Epidermal melanocyte (primary cell): ENCODE data around the gene ZBTB46.
"Not testable (repeated sequence)": the region's sequence is repeated elsewhere in the genome, so short reads cannot be mapped to it uniquely, and the experiment has no call there.

Source experiments
- DNase-seq: peaks from one replicate; pipeline ENCODE4 v3.0.0; 2011; ENCODE audit warnings: low spot score; ENCODE audit not compliant: insufficient read length

Gene ZBTB46

GRCh38 chr20:63815615-63816253, 15.3 kb downstream of the ZBTB46 start:
- no peak for DNase-seq

GRCh38 chr20:63814891-63815614, 16.0 kb downstream of the ZBTB46 start:
- no peak for DNase-seq

GRCh38 chr20:63811491-63811875, 19.6 kb downstream of the ZBTB46 start:
- DNase-seq = no peak

- no peak for DNase-seq
Observed at GRCh38 chr20:63810730-63811490, 20.2 kb downstream of the ZBTB46 start.

GRCh38 chr20:63809856-63810255, 21.2 kb downstream of the ZBTB46 start:
- no peak for DNase-seq

GRCh38 chr20:63808964-63809674, 21.9 kb downstream of the ZBTB46 start:
- no peak for DNase-seq

- no peak for DNase-seq
Observed at GRCh38 chr20:63808145-63808724, 22.8 kb downstream of the ZBTB46 start.

GRCh38 chr20:63807654-63808053, 23.4 kb downstream of the ZBTB46 start:
- DNase-seq = no peak

- DNase-seq = no peak
Observed at GRCh38 chr20:63804308-63804636, 26.8 kb downstream of the ZBTB46 start.

- no peak for DNase-seq
Observed at GRCh38 chr20:63802469-63803240, 28.4 kb downstream of the ZBTB46 start.

- not testable (repeated sequence) for DNase-seq
Observed at GRCh38 chr20:63801174-63801573, 29.9 kb downstream of the ZBTB46 start.

GRCh38 chr20:63800411-63800810, 30.7 kb downstream of the ZBTB46 start:
- DNase-seq = not testable (repeated sequence)

GRCh38 chr20:63799127-63799526, 31.9 kb downstream of the ZBTB46 start:
- not testable (repeated sequence) for DNase-seq

GRCh38 chr20:63797175-63797574, 33.9 kb downstream of the ZBTB46 start:
- DNase-seq = not testable (repeated sequence)

GRCh38 chr20:63795178-63795830, 35.8 kb downstream of the ZBTB46 start:
- DNase-seq = no peak

GRCh38 chr20:63794614-63795013, 36.5 kb downstream of the ZBTB46 start:
- no peak for DNase-seq

GRCh38 chr20:63792866-63793265, 38.2 kb downstream of the ZBTB46 start:
- no peak for DNase-seq

GRCh38 chr20:63791497-63792156, 39.4 kb downstream of the ZBTB46 start:
- no peak for DNase-seq

GRCh38 chr20:63790572-63791168, 40.4 kb downstream of the ZBTB46 start:
- no peak for DNase-seq
